Right lobe of liver (tissue), 4 donors: ENCODE results near the gene EVC.

Source experiments
- CTCF ChIP-seq, 4 donors: fragments of 200-600 bp in 3 of 4; fragments of 450-650 bp in 1 of 4; IDR thresholded peaks; one replicate each; pipeline versions ENCODE4 v1.5.1 to v1.8.0; 2016 to 2022; ENCODE audit warnings: antibody characterized with exemption in 4 of 4, mild to moderate bottlenecking in 2 of 4
- POLR2A ChIP-seq: fragments of 450-650 bp; IDR thresholded peaks from one replicate; pipeline ENCODE4 v1.6.1; 2017; ENCODE audit warnings: antibody characterized with exemption, mild to moderate bottlenecking
- donor health status: DM: no; HTN: no; CAD: no.
- donor health status: DM: no; HTN: no; CAD: no.
- donor health status: DM: no; HTN: yes; CAD: no.

- no peak for TF ChIP-seq POLR2A
- TF ChIP-seq CTCF (IDR thresholded peaks at IDR 0.05): no peak
Measured at GRCh38 chr4:5770051-5770450, 59.0 kb downstream of the EVC start.
